Astrocyte (in vitro differentiated cells and primary cell): Measurements from ENCODE around the gene CDH23. TPM values are rescaled to one million over a fixed set of nuclear protein-coding genes. Genes with fewer than 3 reads are reported as not detected.

Source experiments
- DNase-seq: peaks from one replicate; pipeline ENCODE4 v3.0.0-alpha.2; 2010; ENCODE audit warnings: low read depth
- FAIRE-seq: peaks from 2 replicates; lab custom pipeline; 2011; peaks lifted over from hg19 to GRCh38; lab: Jason Lieb, UNC
- H2AFZ ChIP-seq: 2 replicates; pipeline ENCODE4 v1.6.0; 2012; ENCODE audit warnings: low read depth, low read length, inconsistent platforms
- H3K27ac ChIP-seq: 2 replicates; pipeline ENCODE4 v1.5.1; 2011; ENCODE audit warnings: low read depth, low read length, inconsistent platforms
- H3K27me3 ChIP-seq: 2 replicates; pipeline ENCODE4 v1.6.0; 2011; ENCODE audit warnings: low read length, inconsistent platforms; ENCODE audit not compliant: insufficient read depth
- H3K36me3 ChIP-seq: 2 replicates; pipeline ENCODE4 v1.5.1; 2011; ENCODE audit warnings: low read length, inconsistent platforms; ENCODE audit not compliant: insufficient read depth
- H3K4me1 ChIP-seq: 2 replicates; pipeline ENCODE4 v1.5.1; 2011; ENCODE audit warnings: low read length, inconsistent platforms; ENCODE audit not compliant: insufficient read depth
- H3K4me2 ChIP-seq: 2 replicates; pipeline ENCODE4 v1.6.0; 2012; ENCODE audit warnings: low read length, inconsistent platforms
- H3K4me3 ChIP-seq: 2 replicates; pipeline ENCODE4 v1.5.1; 2011; ENCODE audit warnings: low read depth, mild to moderate bottlenecking, low read length, inconsistent platforms; ENCODE audit not compliant: insufficient read depth
- H3K79me2 ChIP-seq: 2 replicates; pipeline ENCODE4 v1.6.0; 2012; ENCODE audit warnings: mild to moderate bottlenecking, low read length, inconsistent platforms; ENCODE audit not compliant: insufficient read depth
- H3K9ac ChIP-seq: 2 replicates; pipeline ENCODE4 v1.6.0; 2012; ENCODE audit warnings: mild to moderate bottlenecking, low read length, inconsistent platforms
- H3K9me3 ChIP-seq: 2 replicates; pipeline ENCODE4 v1.5.1; 2012; ENCODE audit warnings: low read depth, mild to moderate bottlenecking, low read length, inconsistent platforms; ENCODE audit not compliant: insufficient read depth
- H4K20me1 ChIP-seq: 2 replicates; pipeline ENCODE4 v1.6.0; 2012; ENCODE audit warnings: low read length, inconsistent platforms; ENCODE audit not compliant: insufficient read depth
- H3K27ac Mint-ChIP-seq: one replicate; pipeline ENCODE4 v1.8.0; 2021; ENCODE audit warnings: mild to moderate bottlenecking, mixed read lengths; ENCODE audit not compliant: unreplicated experiment
- H3K27me3 Mint-ChIP-seq: one replicate; pipeline ENCODE4 v1.8.0; 2021; ENCODE audit warnings: low read depth, mixed read lengths; ENCODE audit not compliant: unreplicated experiment
- H3K36me3 Mint-ChIP-seq: one replicate; pipeline ENCODE4 v1.8.0; 2021; ENCODE audit warnings: low read depth, mixed read lengths; ENCODE audit not compliant: unreplicated experiment
- H3K4me1 Mint-ChIP-seq: one replicate; pipeline ENCODE4 v1.8.0; 2021; ENCODE audit warnings: low read depth, mixed read lengths; ENCODE audit not compliant: unreplicated experiment
- H3K4me3 Mint-ChIP-seq: one replicate; pipeline ENCODE4 v1.8.0; 2021; ENCODE audit warnings: mild to moderate bottlenecking, moderate library complexity, mixed read lengths; ENCODE audit not compliant: unreplicated experiment
- H3K9me3 Mint-ChIP-seq: one replicate; pipeline ENCODE4 v1.8.0; 2021; ENCODE audit warnings: mild to moderate bottlenecking, mixed read lengths; ENCODE audit not compliant: unreplicated experiment
- EZH2 ChIP-seq: IDR thresholded peaks from 2 replicates; pipeline ENCODE4 v1.6.1; 2012; ENCODE audit warnings: mild to moderate bottlenecking, low read length, inconsistent platforms; ENCODE audit not compliant: insufficient read depth
- total RNA-seq: library from RNA; stranded (reverse); gene quantifications from 2 replicates; pipeline ENCODE4 v1.2.1, GENCODE V29; 2021
- TF ChIP-seq, protein P1 (sequence below): IDR thresholded peaks from 2 replicates; pipeline ENCODE4 v1.5.1; 2011; ENCODE audit warnings: low read depth, mild to moderate bottlenecking, inconsistent platforms, low read length, moderate library complexity; ENCODE audit not compliant: insufficient read depth

CDH23 gene
- total RNA-seq, 1 donor from 2014 or later, result not detected

DNA sequence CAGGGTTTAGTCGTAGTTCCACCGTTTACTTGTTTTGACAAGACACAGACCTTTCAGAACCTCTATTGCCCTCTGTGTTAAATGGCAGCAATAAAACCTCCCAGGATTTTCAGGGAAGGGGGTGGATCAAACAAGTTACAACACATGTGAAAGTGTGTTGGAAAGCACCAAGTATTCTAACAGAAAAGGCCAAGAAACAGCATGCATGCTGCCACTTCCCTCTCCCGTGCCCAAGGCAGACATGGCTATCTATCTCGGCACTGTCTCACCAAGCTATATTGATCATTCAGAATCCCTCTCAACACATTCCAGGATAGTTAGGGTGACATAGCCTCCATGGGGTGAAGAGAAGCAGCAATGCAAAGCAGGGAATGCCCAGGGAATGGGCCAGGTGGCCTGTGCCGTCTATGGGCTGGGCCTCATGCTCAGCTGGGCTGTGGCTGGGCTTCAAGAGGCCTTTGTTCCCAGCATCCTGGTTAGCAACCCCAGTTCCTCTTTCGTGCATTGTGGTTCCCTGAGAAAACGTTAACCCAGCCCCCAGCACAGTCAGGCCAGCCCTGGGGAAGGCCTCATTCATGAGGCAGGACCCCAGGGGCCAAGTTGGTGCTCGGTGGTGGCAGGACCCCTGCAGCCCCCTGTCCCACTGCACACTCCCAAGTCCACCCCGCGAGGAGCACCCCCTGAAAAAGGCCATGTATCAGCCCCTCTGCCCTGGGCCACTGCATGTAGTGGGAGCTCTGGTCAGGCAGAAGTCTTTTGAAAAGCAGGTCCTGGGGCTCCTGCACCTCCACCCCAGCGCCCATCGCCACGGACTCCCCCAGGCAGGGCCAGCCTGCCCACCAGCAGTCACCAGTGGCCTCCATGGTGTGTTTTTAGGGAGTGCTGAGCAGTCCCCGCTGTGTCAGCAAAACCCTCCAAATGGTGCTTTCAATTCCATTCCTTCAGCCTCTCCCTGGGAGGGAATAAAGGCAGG is 351.1 kb downstream of the CDH23 start:
- H3K27me3 ChIP-seq, result no peaks in the 10 kb centered on the region
- no peaks in the 10 kb centered on the region for H3K4me1 ChIP-seq
- H3K27ac ChIP-seq, result no peak overlapping the region
- no peak for TF ChIP-seq EZH2
- TF ChIP-seq, protein P1, sequence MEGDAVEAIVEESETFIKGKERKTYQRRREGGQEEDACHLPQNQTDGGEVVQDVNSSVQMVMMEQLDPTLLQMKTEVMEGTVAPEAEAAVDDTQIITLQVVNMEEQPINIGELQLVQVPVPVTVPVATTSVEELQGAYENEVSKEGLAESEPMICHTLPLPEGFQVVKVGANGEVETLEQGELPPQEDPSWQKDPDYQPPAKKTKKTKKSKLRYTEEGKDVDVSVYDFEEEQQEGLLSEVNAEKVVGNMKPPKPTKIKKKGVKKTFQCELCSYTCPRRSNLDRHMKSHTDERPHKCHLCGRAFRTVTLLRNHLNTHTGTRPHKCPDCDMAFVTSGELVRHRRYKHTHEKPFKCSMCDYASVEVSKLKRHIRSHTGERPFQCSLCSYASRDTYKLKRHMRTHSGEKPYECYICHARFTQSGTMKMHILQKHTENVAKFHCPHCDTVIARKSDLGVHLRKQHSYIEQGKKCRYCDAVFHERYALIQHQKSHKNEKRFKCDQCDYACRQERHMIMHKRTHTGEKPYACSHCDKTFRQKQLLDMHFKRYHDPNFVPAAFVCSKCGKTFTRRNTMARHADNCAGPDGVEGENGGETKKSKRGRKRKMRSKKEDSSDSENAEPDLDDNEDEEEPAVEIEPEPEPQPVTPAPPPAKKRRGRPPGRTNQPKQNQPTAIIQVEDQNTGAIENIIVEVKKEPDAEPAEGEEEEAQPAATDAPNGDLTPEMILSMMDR, result no peak
- no peak overlapping the region for H2AFZ ChIP-seq
- Mint-ChIP-seq H3K9me3 (no peaks in the 10 kb centered on the region), H3K4me3 (no peak overlapping the region), H3K4me1 (peaks cover 9% of the 10 kb centered on the region), H3K27me3 (peaks cover 52% of the 10 kb centered on the region), H3K36me3 (no peaks in the 10 kb centered on the region), H3K27ac (no peak overlapping the region)
- H3K9me3 ChIP-seq, result no peaks in the 10 kb centered on the region
- no peak overlapping the region for H3K4me3 ChIP-seq
- no peak for FAIRE-seq
- H3K36me3 ChIP-seq, result no peaks in the 10 kb centered on the region
- no peak overlapping the region for H3K9ac ChIP-seq
- no peak overlapping the region for H3K4me2 ChIP-seq
- no peaks in the 10 kb centered on the region for H4K20me1 ChIP-seq
- no peaks in the 10 kb centered on the region for H3K79me2 ChIP-seq
- DNase-seq, result no peak

DNA sequence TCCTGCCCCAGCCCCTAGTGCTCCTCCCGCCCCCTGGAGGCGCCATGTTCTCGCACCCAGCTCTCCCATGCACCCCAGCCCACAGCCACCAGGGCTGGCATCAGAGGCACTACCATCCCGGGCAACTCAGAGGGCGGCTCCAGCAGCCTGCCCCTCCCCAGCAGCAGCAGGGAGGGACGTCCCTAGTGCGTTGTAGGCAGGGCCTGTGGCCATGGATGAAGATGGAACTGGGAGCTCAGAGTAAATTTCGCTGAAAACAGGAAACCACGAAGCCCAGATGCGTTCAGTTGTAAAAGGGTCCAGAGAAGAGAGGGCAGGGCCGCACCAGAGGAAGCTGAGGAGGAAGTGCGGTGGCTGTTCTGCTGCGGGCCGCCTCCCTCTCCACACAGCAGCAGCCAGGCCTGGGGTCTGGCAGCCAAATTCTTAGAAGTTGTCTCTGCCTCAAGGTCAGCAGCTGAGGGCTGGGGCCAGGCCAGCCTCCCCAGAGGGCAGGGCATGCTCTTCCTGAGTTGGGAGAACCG is 352.0 kb downstream of the CDH23 start:
- no peaks in the 10 kb centered on the region for H3K4me1 ChIP-seq
- peaks cover 9% of the 10 kb centered on the region for H3K4me1 Mint-ChIP-seq
- TF ChIP-seq, protein P1, result no peak
- no peak for TF ChIP-seq EZH2
- H4K20me1 ChIP-seq, result no peaks in the 10 kb centered on the region
- no peak overlapping the region for H3K9ac ChIP-seq
- H3K9me3 ChIP-seq, result no peaks in the 10 kb centered on the region
- no peak overlapping the region for H2AFZ ChIP-seq
- H3K36me3 ChIP-seq, result no peaks in the 10 kb centered on the region
- H3K79me2 ChIP-seq, result no peaks in the 10 kb centered on the region
- H3K4me3 Mint-ChIP-seq, result no peak overlapping the region
- no peak overlapping the region for H3K4me3 ChIP-seq
- no peaks in the 10 kb centered on the region for H3K9me3 Mint-ChIP-seq
- no peaks in the 10 kb centered on the region for H3K36me3 Mint-ChIP-seq
- FAIRE-seq (no peak), DNase-seq (no peak)
- no peak overlapping the region for H3K4me2 ChIP-seq
- no peak overlapping the region for H3K27ac Mint-ChIP-seq
- no peak overlapping the region for H3K27ac ChIP-seq
- peaks cover 50% of the 10 kb centered on the region for H3K27me3 Mint-ChIP-seq
- no peaks in the 10 kb centered on the region for H3K27me3 ChIP-seq

DNA sequence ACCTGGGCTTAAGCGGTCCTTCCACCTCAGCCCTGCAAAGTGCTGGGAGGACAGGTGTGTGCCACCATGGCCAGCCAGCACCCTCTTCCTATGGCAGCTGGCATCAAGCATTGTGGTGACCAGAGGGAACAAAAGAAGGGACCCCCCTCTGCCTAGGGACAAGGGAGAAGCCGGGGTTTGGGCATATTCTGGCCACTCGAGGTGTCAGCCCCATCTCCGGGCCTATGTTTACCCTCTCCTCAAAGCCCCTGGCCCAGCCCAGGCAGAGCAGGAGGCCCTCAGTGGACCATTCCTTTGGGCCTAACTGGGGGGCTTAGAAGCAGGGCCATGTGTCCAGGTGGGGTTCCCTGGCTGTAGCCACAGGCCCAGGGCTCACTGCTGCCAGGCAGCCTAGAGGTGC is 352.7 kb downstream of the CDH23 start:
- no peak overlapping the region for H3K9ac ChIP-seq
- no peak overlapping the region for H3K4me2 ChIP-seq
- Mint-ChIP-seq H3K27ac (no peak overlapping the region), H3K27me3 (peaks cover 54% of the 10 kb centered on the region), H3K9me3 (no peaks in the 10 kb centered on the region), H3K4me1 (peaks cover 9% of the 10 kb centered on the region), H3K4me3 (no peak overlapping the region), H3K36me3 (no peaks in the 10 kb centered on the region)
- no peak overlapping the region for H2AFZ ChIP-seq
- no peaks in the 10 kb centered on the region for H3K9me3 ChIP-seq
- no peaks in the 10 kb centered on the region for H3K36me3 ChIP-seq
- no peaks in the 10 kb centered on the region for H4K20me1 ChIP-seq
- FAIRE-seq, result no peak
- no peak overlapping the region for H3K27ac ChIP-seq
- no peak overlapping the region for H3K4me3 ChIP-seq
- peaks cover 2% of the 10 kb centered on the region for H3K27me3 ChIP-seq
- H3K4me1 ChIP-seq, result no peaks in the 10 kb centered on the region
- TF ChIP-seq, protein P1, result no peak
- TF ChIP-seq EZH2, result no peak
- no peaks in the 10 kb centered on the region for H3K79me2 ChIP-seq
- DNase-seq, result no peak
